Endothelial cell of umbilical vein (primary cell): ENCODE data around the gene CBS. TPM values are rescaled to one million over a fixed set of nuclear protein-coding genes. Genes with fewer than 3 reads are reported as not detected.

Experiments
- BruUV-seq: library from RNA; stranded (reverse); fragments of 400-500 nt; replicated peaks from 2 replicates; lab custom pipeline; 2021; lab: Mats Ljungman, UMichigan
- CTCF ChIA-PET: fragments of 300-600, 350-600 bp; sonication (Branson Sonifier 250); formaldehyde crosslinking; loops from one replicate; lab custom pipeline; 2021; ENCODE audit warnings: antibody characterized with exemption, inconsistent platforms; lab: Charles Lee
- POLR2A ChIA-PET: fragments of 300-600, 350-600 bp; sonication (Branson Sonifier 250); formaldehyde crosslinking; loops from one replicate; lab custom pipeline; 2021; ENCODE audit warnings: antibody characterized with exemption, inconsistent platforms; lab: Charles Lee
- DNase-seq: peaks from one replicate; pipeline ENCODE4 v3.0.0-alpha.2; 2011; ENCODE audit warnings: low read depth, low spot score
- FAIRE-seq: peaks from 2 replicates; lab custom pipeline; 2011; peaks lifted over from hg19 to GRCh38; lab: Jason Lieb, UNC
- H2AFZ ChIP-seq: 2 replicates; pipeline ENCODE4 v1.6.0; 2012; ENCODE audit warnings: low read depth, low read length, control low read depth, inconsistent platforms
- H3K27ac ChIP-seq: 2 replicates; pipeline ENCODE4 v1.5.1; 2011; ENCODE audit warnings: low read depth, mild to moderate bottlenecking, control low read depth, low read length, moderate library complexity; ENCODE audit not compliant: insufficient read depth
- H3K27me3 ChIP-seq, 2 experiments: 2 replicates each; pipeline versions ENCODE4 v1.6.0 to v1.6.1; 2011; ENCODE audit warnings: low read length in 2 of 2, mixed read lengths in 1 of 2; ENCODE audit not compliant: control insufficient read depth in 2 of 2, insufficient read depth in 2 of 2
- H3K36me3 ChIP-seq, 2 experiments: 2 replicates in 1 of 2; 3 replicates in 1 of 2; pipeline ENCODE4 v1.5.1; 2011; ENCODE audit warnings: low read length in 2 of 2, mild to moderate bottlenecking in 1 of 2, moderate library complexity in 1 of 2; ENCODE audit not compliant: control insufficient read depth in 2 of 2, insufficient read depth in 2 of 2; ENCODE audit errors: extremely low read depth in 1 of 2
- H3K4me1 ChIP-seq: 3 replicates; pipeline ENCODE4 v1.5.1; 2011; ENCODE audit warnings: mild to moderate bottlenecking, low read length; ENCODE audit not compliant: control insufficient read depth, insufficient read depth; ENCODE audit errors: extremely low read depth
- H3K4me2 ChIP-seq: 2 replicates; pipeline ENCODE4 v1.6.1; 2011; ENCODE audit warnings: low read length, control low read depth, mixed read lengths; ENCODE audit not compliant: insufficient read depth
- H3K4me3 ChIP-seq, 3 experiments: fragments of 200-600 bp in 1 of 3; sonication (generic), shearing (Covaris generic) in 1 of 3; replicated peaks in 1 of 3; 2 replicates each; pipeline ENCODE4 v1.5.1; 2011 to 2016; ENCODE audit warnings: control low read depth in 3 of 3, low read length in 3 of 3, mild to moderate bottlenecking in 2 of 3, inconsistent platforms in 1 of 3, low read depth in 1 of 3, moderate library complexity in 1 of 3; ENCODE audit not compliant: insufficient read depth in 1 of 3
- H3K79me2 ChIP-seq: 2 replicates; pipeline ENCODE4 v1.6.0; 2012; ENCODE audit warnings: low read length, inconsistent platforms; ENCODE audit not compliant: control insufficient read depth, insufficient read depth
- H3K9ac ChIP-seq: replicated peaks from 2 replicates; pipeline ENCODE3; 2011; ENCODE audit warnings: low read length, control low read depth; ENCODE audit not compliant: insufficient read depth; ENCODE audit errors: extremely low read depth
- H3K9me1 ChIP-seq: replicated peaks from 3 replicates; pipeline ENCODE4 v1.6.0; 2011; ENCODE audit warnings: mild to moderate bottlenecking, low read length; ENCODE audit not compliant: control insufficient read depth, insufficient read depth; ENCODE audit errors: extremely low read depth
- H3K9me3 ChIP-seq: replicated peaks from 2 replicates; pipeline ENCODE4 v1.5.1; 2012; ENCODE audit warnings: low read length, inconsistent platforms; ENCODE audit not compliant: control insufficient read depth, insufficient read depth
- H4K20me1 ChIP-seq: replicated peaks from 2 replicates; pipeline ENCODE3; 2011; ENCODE audit warnings: mild to moderate bottlenecking, low read length; ENCODE audit not compliant: control insufficient read depth, insufficient read depth; ENCODE audit errors: extremely low read depth
- MAX ChIP-seq: IDR thresholded peaks from 2 replicates; pipeline ENCODE4 v1.6.1; 2011; ENCODE audit not compliant: insufficient read depth, insufficient read length
- dilution Hi-C: fragments of 300-500 bp; cut with MboI; formaldehyde crosslinking; loops from one replicate; pipeline ENCODE4 v1.15.0; 2019; ENCODE audit warnings: low sequenced_read_pairs; ENCODE audit not compliant: extremely low pct_ligation_motif_present
- intact Hi-C: fragments of 100-400 bp; cut with micrococcal nuclease; formaldehyde crosslinking; loops from one replicate; pipeline ENCODE4 v1.10.0; 2022
- polyA plus RNA-seq, 4 experiments: library from polyadenylated mRNA; depleted of rRNA in 3 of 4; stranded (reverse) in 3 of 4; unstranded in 1 of 4; fragments of >200 nt; gene quantifications; 2 replicates each; pipeline versions ENCODE4 v1.2.1 to v1.2.3, GENCODE V29; 2011 to 2012; ENCODE audit warnings: missing spikeins in 1 of 4
- total RNA-seq: library from RNA; stranded (reverse); gene quantifications from 2 replicates; pipeline ENCODE4 v1.2.3, GENCODE V29; 2021

CBS gene
- total and polyA plus RNA-seq, 2 donors (not counting 3 experiments of a cell fraction or from before 2014, with no cell fraction given) = 22.0 to 92.9 TPM

- FAIRE-seq = no peak
Observed at GRCh38 chr21:43004926-43005325, 70.7 kb downstream of the CBS start.

More at GRCh38 chr21:43004926-43005325, 70.7 kb downstream of the CBS start:
- no peak overlapping the region for H3K4me3 ChIP-seq
- H3K4me1 ChIP-seq = no peaks in the 10 kb centered on the region
- no peak overlapping the region for H3K27ac ChIP-seq
- no peak overlapping the region for H3K9ac ChIP-seq
- H3K27me3 ChIP-seq = no peaks in the 10 kb centered on the region
- ChIA-PET CTCF (no interaction called here), POLR2A (no interaction called here)
- no peak for DNase-seq
- H4K20me1 ChIP-seq = no peaks in the 10 kb centered on the region
- H3K36me3 ChIP-seq = peaks cover 0 to 1% of the 10 kb centered on the region in 2 experiments
- intact Hi-C loops (no loop called here), dilution Hi-C loops (no loop called here)
- no peak overlapping the region for H3K4me2 ChIP-seq
- H2AFZ ChIP-seq = no peak overlapping the region
- no peaks in the 10 kb centered on the region for H3K79me2 ChIP-seq
- no peak for TF ChIP-seq MAX
- no TSS peak for BruUV-seq
- peaks cover 3% of the 10 kb centered on the region for H3K9me3 ChIP-seq
- no peaks in the 10 kb centered on the region for H3K9me1 ChIP-seq

Other genes with a start within 250 kb of the CBS start
- 30.4 and 40.0 TPM in 2 replicates for gene WDR4, start 196.3 kb downstream of the CBS start, total RNA-seq
- gene WDR4, start 196.3 kb downstream of the CBS start, polyA plus RNA-seq = 18.6 and 24.5 TPM in 2 replicates
- 40.6 and 45.7 TPM in 2 replicates for gene NDUFV3, start 182.5 kb downstream of the CBS start, total RNA-seq
- 12.1 and 13.4 TPM in 2 replicates for gene NDUFV3, start 182.5 kb downstream of the CBS start, polyA plus RNA-seq
- gene ERVH48-1, start 150.2 kb downstream of the CBS start, total RNA-seq = not detected in 2 replicates
- not detected in 2 replicates for gene ERVH48-1, start 150.2 kb downstream of the CBS start, polyA plus RNA-seq
- 16.6 and 19.3 TPM in 2 replicates for gene PKNOX1, start 101.3 kb downstream of the CBS start, total RNA-seq
- 15.8 and 23.6 TPM in 2 replicates for gene PKNOX1, start 101.3 kb downstream of the CBS start, polyA plus RNA-seq
- gene U2AF1, start 31.7 kb upstream of the CBS start, total RNA-seq = 49.5 and 59.3 TPM in 2 replicates
- 87.4 and 89.8 TPM in 2 replicates for gene U2AF1, start 31.7 kb upstream of the CBS start, polyA plus RNA-seq
- not detected in 2 replicates for gene CRYAA, start 93.2 kb upstream of the CBS start, total RNA-seq
- not detected in 2 replicates for gene CRYAA, start 93.2 kb upstream of the CBS start, polyA plus RNA-seq